ENCODE results near the gene ALG12. TPM values are rescaled to one million over a fixed set of nuclear protein-coding genes. Genes with fewer than 3 reads are reported as not detected.

The ALG12 gene
- total RNA-seq, 1 donor from 2014 or later: 23.2 TPM

GRCh38 chr22:49933236-49934159 is 15.3 kb upstream of the ALG12 start:
- H3K27me3 Mint-ChIP-seq (ENCODE audit: unreplicated experiment): peaks cover 5% of the 10 kb centered on the region
- H3K4me3 Mint-ChIP-seq (ENCODE audit: unreplicated experiment): no peak overlapping the region
- H3K36me3 Mint-ChIP-seq (ENCODE audit: low read depth, unreplicated experiment): no peaks in the 10 kb centered on the region
- no peaks in the 10 kb centered on the region for H3K9me3 Mint-ChIP-seq (ENCODE audit: unreplicated experiment)
- no peak overlapping the region for H3K27ac Mint-ChIP-seq (ENCODE audit: unreplicated experiment)
- no peak for DNase-seq (ENCODE audit: low spot score)
- peaks cover 34% of the 10 kb centered on the region for H3K4me1 Mint-ChIP-seq (ENCODE audit: unreplicated experiment)
- TF ChIP-seq, protein P1, sequence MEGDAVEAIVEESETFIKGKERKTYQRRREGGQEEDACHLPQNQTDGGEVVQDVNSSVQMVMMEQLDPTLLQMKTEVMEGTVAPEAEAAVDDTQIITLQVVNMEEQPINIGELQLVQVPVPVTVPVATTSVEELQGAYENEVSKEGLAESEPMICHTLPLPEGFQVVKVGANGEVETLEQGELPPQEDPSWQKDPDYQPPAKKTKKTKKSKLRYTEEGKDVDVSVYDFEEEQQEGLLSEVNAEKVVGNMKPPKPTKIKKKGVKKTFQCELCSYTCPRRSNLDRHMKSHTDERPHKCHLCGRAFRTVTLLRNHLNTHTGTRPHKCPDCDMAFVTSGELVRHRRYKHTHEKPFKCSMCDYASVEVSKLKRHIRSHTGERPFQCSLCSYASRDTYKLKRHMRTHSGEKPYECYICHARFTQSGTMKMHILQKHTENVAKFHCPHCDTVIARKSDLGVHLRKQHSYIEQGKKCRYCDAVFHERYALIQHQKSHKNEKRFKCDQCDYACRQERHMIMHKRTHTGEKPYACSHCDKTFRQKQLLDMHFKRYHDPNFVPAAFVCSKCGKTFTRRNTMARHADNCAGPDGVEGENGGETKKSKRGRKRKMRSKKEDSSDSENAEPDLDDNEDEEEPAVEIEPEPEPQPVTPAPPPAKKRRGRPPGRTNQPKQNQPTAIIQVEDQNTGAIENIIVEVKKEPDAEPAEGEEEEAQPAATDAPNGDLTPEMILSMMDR (IDR thresholded peaks at IDR 0.05; ENCODE audit: unreplicated experiment): no peak

DNA sequence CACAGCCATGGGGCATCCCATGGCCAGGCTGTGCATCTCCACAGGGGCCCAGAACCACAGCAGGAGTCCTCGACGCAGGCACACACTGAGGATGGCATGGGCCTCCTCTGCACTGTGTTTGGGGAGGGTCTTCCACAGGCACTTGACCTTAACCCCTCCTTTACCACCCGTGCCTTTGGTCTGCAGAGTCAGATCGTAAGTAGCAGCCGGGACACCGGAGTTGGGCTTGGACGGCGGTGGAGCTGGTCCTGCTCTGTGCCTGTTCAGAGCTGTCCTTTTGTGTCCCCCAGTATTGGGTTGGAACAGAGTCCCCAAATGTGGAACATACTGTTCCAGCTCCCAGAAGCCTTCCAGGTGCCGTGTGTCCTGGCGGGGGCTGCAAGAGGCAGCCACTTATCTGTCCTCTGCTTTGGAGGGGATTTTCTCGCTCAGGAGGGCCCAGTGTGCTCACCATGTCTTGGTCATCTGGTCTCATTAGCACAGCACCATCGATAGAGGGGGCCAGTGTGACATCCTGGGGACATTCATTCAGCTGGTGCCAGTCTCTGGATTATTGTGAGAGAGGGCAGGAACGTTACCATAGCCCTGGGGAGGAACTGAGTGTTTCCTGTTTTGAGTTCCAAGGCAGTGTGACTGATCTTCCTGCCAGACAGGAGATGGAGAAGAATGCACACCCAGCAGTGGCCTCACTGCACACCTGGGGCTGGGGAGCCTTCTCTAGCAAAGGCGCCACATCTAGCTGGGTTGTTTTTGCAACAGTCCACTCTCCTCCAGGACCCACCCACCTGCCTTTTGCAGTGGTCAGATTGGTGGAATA is 12.6 kb upstream of the ALG12 start:
- Mint-ChIP-seq H3K27me3 (ENCODE audit: unreplicated experiment) (peaks cover 2% of the 10 kb centered on the region), H3K4me1 (ENCODE audit: unreplicated experiment) (peaks cover 22% of the 10 kb centered on the region), H3K36me3 (ENCODE audit: low read depth, unreplicated experiment) (peaks cover 8% of the 10 kb centered on the region), H3K27ac (ENCODE audit: unreplicated experiment) (peak overlapping the region; percentile 57), H3K4me3 (ENCODE audit: unreplicated experiment) (peak overlapping the region; percentile 66), H3K9me3 (ENCODE audit: unreplicated experiment) (no peaks in the 10 kb centered on the region)
- TF ChIP-seq, protein P1 (IDR thresholded peaks at IDR 0.05; ENCODE audit: unreplicated experiment): peak; percentile 30
- peak; percentile 70 for DNase-seq (ENCODE audit: low spot score)

DNA sequence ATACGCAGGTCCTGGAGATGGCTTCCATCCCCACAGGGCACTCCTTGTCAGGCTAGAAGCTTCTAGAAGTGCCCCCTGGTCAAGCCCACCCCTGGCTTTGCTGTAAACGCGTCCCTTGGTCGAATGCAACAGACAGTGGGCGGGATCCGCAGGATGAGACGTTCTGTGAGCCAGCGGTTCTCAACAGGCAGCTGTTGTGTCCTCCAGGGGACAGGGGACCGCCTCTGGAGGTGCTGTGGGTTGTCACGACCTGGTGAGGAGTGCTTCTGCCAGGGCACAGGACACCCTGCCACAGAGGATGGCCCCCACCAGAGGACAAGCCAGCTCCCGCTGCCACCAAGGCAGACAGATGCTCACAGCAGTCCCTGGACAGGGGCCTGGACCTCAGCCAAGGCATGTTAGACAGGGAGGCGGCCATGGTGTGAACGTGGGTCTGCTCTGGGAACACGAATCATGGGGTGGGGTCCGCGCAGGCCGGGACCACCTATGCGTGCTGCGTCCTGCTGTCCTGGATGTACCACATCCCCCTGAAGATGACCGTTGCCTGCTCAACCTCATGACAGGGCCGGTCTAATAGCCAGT is 11.8 kb upstream of the ALG12 start:
- peaks cover 7% of the 10 kb centered on the region for H3K27me3 Mint-ChIP-seq (ENCODE audit: unreplicated experiment)
- TF ChIP-seq, protein P1 (IDR thresholded peaks at IDR 0.05; ENCODE audit: unreplicated experiment): no peak
- peaks cover 27% of the 10 kb centered on the region for H3K4me1 Mint-ChIP-seq (ENCODE audit: unreplicated experiment)
- no peak overlapping the region for H3K27ac Mint-ChIP-seq (ENCODE audit: unreplicated experiment)
- no peak for DNase-seq (ENCODE audit: low spot score)
- H3K9me3 Mint-ChIP-seq (ENCODE audit: unreplicated experiment): no peaks in the 10 kb centered on the region
- no peak overlapping the region for H3K4me3 Mint-ChIP-seq (ENCODE audit: unreplicated experiment)
- peaks cover 14% of the 10 kb centered on the region for H3K36me3 Mint-ChIP-seq (ENCODE audit: low read depth, unreplicated experiment)

- TF ChIP-seq, protein P1 (IDR thresholded peaks at IDR 0.05; ENCODE audit: unreplicated experiment): peak; percentile 98
- H3K27ac Mint-ChIP-seq (ENCODE audit: unreplicated experiment): no peak overlapping the region
- peaks cover 8% of the 10 kb centered on the region for H3K27me3 Mint-ChIP-seq (ENCODE audit: unreplicated experiment)
- peak; percentile 89 for DNase-seq (ENCODE audit: low spot score)
- peaks cover 29% of the 10 kb centered on the region for H3K4me1 Mint-ChIP-seq (ENCODE audit: unreplicated experiment)
- no peak overlapping the region for H3K4me3 Mint-ChIP-seq (ENCODE audit: unreplicated experiment)
- peaks cover 15% of the 10 kb centered on the region for H3K36me3 Mint-ChIP-seq (ENCODE audit: low read depth, unreplicated experiment)
- no peaks in the 10 kb centered on the region for H3K9me3 Mint-ChIP-seq (ENCODE audit: unreplicated experiment)
Observed at GRCh38 chr22:49929211-49929979, 11.2 kb upstream of the ALG12 start.
